Muscle of back (tissue), 11 donors: ENCODE results near the gene GARS1. TPM values are rescaled to one million over a fixed set of nuclear protein-coding genes. Genes with fewer than 3 reads are reported as not detected.
"Not testable (repeated sequence)": the region's sequence is repeated elsewhere in the genome, so short reads cannot be mapped to it uniquely, and the experiment has no call there.

ENCODE experiments used
- DNase-seq, 3 donors: peaks; one replicate each; pipeline versions ENCODE4 v3.0.0 to v3.0.0-alpha.2; 2013
- polyA plus RNA-seq, 10 donors: library from polyadenylated mRNA; unstranded; fragments of 120-200 nt; gene quantifications; one replicate each; pipeline ENCODE4 v1.2.1, GENCODE V29; 2013; ENCODE audit not compliant: insufficient read length in 10 of 10

Gene GARS1
- polyA plus RNA-seq, 10 donors = 63.4 to 79.4 (median 68.7) TPM

DNA sequence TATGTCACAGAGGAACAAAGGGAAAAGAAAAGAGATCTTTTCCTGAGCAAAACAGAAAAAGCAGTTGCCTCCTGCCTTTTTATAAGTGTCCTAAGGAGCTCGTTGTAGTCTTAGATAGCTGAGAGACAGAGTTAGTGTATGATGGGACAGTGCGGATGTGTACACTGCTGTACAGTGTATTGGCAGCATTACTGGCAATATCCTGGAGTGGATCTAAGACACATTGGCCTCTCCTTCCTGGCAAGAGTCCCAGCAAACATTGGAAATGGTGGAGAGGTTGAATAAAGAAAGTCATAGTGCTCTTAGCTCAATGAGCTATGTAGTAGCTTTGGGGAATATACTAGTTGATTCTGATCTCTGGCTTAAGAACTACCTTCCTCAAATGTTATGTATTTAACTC is 22.7 kb downstream of the GARS1 start:
- no peak for DNase-seq

GRCh38 chr7:30618080-30618676 is 23.5 kb downstream of the GARS1 start:
- no peak for DNase-seq

- DNase-seq = no peak
These were observed 24.3 kb downstream of the GARS1 start for GRCh38 chr7:30618961-30619360.

DNA sequence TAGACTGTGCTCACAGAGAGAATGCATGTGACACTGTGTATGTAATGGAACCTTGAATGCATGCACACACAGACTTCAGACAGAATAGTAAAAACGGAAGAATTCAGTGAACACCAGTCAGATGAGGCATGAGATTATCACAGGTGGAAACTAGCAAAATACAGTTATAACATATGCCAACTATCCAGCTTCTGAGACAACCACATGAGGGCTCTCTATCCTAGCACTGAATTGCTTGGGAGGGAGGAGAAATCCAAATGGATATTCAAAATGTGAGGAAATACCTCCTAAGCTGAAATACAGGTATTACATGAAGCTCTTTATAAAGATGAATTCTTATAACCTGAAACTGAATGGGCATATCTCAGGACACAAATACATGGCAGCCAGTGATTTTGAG is 30.6 kb downstream of the GARS1 start:
- DNase-seq = no peak

DNA sequence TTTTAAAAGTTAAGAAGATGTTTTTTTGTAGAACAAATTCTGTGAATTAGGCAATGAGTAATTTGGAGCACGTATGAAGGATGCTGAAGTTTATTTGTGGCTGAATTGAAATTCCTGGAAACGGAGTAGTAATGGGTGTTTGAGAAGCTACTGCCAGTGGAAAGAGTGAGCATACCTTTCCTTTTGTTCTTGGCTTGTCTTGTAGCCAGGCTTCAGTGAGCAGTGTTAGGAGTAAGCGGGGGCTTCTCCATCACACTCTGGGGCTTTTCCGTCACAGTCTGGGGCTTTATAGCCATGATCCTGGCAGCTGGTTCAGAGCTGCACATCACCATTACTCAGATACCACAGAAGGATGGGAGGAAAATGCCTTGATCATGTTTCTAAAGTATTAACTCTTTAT is 32.3 kb downstream of the GARS1 start:
- no peak for DNase-seq

GRCh38 chr7:30630986-30631385 is 36.3 kb downstream of the GARS1 start:
- DNase-seq = no peak

DNA sequence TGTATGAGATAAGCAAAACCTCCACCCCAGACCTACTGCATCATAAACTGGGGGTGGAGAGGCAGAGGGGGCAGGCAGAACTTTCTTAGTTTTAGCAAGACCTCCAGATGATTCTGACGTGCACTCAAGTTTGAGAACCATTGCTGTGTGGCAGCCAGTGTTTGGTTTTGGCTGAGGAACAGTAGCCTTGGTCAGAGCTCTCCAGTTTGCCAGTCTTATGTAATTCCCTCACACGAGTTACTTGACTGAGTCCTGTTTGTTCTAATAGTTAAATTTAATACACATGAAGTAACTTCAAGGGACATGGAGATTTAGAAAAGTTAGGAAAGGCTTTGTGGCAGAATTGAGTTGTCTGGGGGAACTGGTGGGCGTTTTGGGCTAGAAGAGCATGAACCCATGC is 38.5 kb downstream of the GARS1 start:
- DNase-seq = no peak

DNA sequence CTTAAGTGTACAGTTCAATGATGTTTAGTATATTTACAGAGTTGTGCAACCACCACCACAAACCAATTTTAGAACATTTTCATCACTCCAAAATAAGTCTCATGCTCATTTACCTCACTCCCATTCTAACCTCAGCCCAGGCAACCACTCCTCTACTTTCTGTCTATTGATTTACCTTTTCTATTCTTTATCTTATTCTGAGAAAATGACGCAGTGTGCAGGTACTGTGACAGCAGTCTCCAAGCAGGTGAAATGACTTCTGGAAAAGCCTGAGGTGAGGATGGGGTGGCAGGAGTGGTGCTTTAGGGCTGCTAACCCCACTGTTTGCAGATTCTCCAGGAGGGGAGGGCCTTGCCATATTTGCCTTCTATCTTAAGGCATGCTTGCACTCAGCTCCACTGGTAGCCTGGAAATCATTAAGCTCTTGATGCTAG is 39.5 kb downstream of the GARS1 start:
- no peak for DNase-seq

- no peak for DNase-seq
These were observed 40.0 kb downstream of the GARS1 start for GRCh38 chr7:30634634-30635201.

- no peak for DNase-seq
These were observed 41.1 kb downstream of the GARS1 start for GRCh38 chr7:30635798-30636197.

DNA sequence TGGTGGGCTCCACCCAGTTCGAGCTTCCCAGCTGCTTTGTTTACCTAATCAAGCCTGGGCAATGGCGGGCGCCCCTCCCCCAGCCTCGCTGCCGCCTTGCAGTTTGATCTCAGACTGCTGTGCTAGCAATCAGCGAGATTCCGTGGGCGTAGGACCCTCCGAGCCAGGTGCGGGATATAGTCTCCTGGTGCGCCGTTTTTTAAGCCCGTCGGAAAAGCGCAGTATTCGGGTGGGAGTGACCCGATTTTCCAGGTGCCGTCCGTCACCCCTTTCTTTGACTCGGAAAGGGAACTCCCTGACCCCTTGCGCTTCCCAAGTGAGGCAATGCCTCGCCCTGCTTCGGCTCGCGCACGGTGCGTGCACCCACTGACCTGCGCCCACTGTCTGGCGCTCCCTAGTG is 47.6 kb downstream of the GARS1 start:
- not testable (repeated sequence) for DNase-seq

GRCh38 chr7:30642789-30643188 is 48.1 kb downstream of the GARS1 start:
- no peak for DNase-seq

DNA sequence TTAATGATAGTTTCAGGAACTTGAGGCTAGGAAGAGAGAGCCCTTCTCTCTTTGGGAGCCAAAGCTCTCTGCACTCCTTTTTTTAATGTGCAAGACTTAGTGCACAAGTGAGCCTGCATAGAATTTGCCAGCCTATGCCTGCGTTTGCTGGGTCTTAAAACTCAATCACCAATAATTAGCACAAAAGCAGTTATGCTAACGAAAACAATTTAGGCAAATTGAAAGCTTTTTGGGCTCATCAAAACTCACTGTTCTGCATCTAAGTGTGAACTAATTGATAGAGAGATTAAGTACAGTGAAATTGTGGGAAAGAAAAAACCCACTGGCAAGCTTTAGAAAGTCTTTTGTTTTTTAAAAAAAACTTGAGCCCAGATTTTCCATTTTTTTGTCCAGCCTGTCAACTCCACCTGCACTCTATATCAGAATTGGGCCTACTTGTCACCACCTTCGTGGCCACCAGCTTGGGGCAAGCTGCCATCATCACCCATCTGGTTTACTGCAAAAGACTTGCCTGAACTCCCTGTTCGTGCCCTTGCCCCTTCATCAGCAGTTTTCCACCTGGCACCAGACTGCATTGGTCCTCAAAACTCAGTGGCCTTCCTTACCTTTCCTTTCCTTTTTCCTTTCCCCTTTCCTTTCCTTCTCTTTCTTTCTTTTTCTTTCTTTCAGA is 49.7 kb downstream of the GARS1 start:
- no peak for DNase-seq

GRCh38 chr7:30645661-30646060 is 51.0 kb downstream of the GARS1 start:
- no peak for DNase-seq

- DNase-seq = no peak
These were observed 51.5 kb downstream of the GARS1 start for GRCh38 chr7:30646154-30646553.

DNA sequence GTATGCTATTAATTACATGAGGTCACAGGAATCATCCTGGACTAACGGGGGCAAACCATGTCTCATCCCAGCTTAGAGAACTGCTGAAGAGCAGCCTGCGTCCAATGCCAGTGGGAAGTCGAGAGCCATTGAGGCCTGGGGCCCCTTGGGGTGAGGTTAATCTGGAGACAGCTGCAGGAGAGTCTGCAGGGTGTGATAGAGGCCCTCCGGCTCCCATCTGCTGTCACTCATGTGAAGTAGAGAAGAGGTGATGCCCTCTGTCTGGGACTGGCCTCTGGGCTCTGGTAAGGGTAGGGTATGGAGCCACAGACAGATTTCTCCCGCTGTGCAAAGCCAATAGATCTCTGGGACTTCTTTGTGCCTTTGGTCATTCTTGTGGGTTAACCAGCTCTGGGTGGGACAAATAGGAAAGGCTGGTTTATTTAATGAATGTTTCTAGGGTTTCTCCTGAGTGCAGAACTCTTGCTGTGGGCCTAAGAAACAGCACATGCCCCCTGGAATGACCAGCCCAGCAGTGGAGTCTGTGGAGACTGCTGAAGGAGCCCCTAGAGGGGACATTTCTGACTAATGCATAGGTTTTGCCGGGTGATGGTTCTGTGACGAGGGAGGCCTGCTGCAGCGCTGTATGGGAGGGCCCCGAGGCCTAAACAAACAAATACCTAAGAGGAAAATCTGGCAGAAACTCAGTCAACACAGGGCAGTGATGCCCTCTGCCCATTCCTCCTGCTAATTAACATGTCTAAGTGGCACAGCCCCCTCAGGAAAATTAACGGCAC is 53.1 kb downstream of the GARS1 start:
- DNase-seq = no peak

GRCh38 chr7:30648744-30649540 is 54.3 kb downstream of the GARS1 start:
- DNase-seq = no peak

GRCh38 chr7:30649717-30650420 is 55.2 kb downstream of the GARS1 start:
- DNase-seq = no peak

DNA sequence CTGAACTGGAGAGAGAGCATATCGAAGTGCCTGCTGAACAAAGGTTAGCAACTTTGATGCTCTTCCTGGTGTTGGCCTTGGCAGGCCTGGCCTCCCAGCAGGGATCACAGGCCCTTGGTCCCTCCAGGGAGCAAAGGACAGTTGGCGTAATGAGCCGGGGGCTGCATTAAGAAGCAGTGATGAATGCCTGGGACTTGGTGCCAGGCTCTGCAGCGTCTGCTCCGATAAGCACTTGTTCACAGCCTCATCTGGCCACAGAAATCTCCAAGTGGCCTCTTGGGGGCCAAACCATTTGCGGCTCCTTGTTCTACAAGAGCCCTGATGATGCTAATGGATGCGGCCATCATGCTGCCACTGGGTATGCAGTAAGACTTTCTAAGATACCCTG is 55.7 kb downstream of the GARS1 start:
- DNase-seq = no peak

DNA sequence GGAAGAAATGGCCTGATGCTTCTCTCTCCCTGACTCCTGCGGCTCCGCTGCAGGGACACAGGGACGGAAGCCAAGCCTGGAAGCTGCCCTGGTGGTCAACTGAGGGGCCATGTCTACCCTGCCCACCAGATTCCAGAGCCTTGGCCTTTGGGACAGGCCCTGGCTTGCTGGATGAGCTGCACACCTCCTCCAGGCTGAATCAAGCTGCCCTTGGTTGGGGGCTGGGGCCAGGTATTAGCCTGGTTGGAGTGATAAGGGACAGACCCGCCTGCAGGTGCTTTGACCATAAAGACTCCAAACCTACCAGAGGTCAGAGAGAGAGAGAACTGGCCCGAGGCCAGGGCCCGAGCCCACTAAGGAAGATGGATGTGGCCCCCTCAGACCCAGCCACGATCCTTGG is 57.5 kb downstream of the GARS1 start:
- no peak for DNase-seq
